GM12878 (cell line): ENCODE data around the gene RAB44. TPM values are rescaled to one million over a fixed set of nuclear protein-coding genes. Genes with fewer than 3 reads are reported as not detected.

ENCODE experiments used
- BCLAF1 ChIP-seq: fragments of 450-650 bp; IDR thresholded peaks from 2 replicates; pipeline ENCODE4 v1.6.1; 2017; ENCODE audit warnings: antibody characterized with exemption, mild to moderate bottlenecking, moderate library complexity
- BMI1 ChIP-seq: fragments of 450-650 bp; IDR thresholded peaks from 2 replicates; pipeline ENCODE4 v1.6.1; 2016; ENCODE audit warnings: mild to moderate bottlenecking, moderate library complexity, borderline replicate concordance
- CHD2 ChIP-seq: IDR thresholded peaks from 2 replicates; pipeline ENCODE4 v1.6.1; 2011; ENCODE audit warnings: low read depth, low read length, improper control_type of control experiment, borderline replicate concordance
- EZH2 ChIP-seq: IDR thresholded peaks from 2 replicates; pipeline ENCODE4 v1.6.1; 2012; ENCODE audit warnings: low read depth, mild to moderate bottlenecking, control low read depth, inconsistent platforms, low read length, borderline replicate concordance; ENCODE audit not compliant: control insufficient read depth
- IRF4 ChIP-seq: IDR thresholded peaks from 2 replicates; pipeline ENCODE4 v1.6.1; 2011; ENCODE audit warnings: low read depth, low read length
- MEF2B ChIP-seq: fragments of 450-650 bp; IDR thresholded peaks from 2 replicates; pipeline ENCODE4 v1.6.1; 2018; ENCODE audit warnings: mild to moderate bottlenecking, moderate library complexity; ENCODE audit not compliant: partially characterized antibody, poor library complexity, severe bottlenecking
- MTA2 ChIP-seq: fragments of 450-650 bp; IDR thresholded peaks from 2 replicates; pipeline ENCODE4 v1.6.1; 2016; ENCODE audit warnings: low read depth, mild to moderate bottlenecking, moderate library complexity
- MYB ChIP-seq: fragments of 150-350 bp; IDR thresholded peaks from 2 replicates; pipeline ENCODE4 v1.6.1; 2014; ENCODE audit warnings: mild to moderate bottlenecking, low read depth, low read length, borderline replicate concordance
- NKRF ChIP-seq: fragments of 450-650 bp; conservative IDR thresholded peaks from 2 replicates; pipeline ENCODE4 v1.6.1; 2017; ENCODE audit warnings: mild to moderate bottlenecking, moderate library complexity
- NR2C2 ChIP-seq: IDR thresholded peaks from 2 replicates; pipeline ENCODE4 v1.6.1; 2011; ENCODE audit warnings: borderline replicate concordance, low read depth; ENCODE audit not compliant: control insufficient read depth, insufficient read length
- PAX5 ChIP-seq: IDR thresholded peaks from 2 replicates; pipeline ENCODE4 v1.6.1; 2011; ENCODE audit warnings: low read depth, low read length, borderline replicate concordance
- PAX8 ChIP-seq: fragments of 450-650 bp; IDR thresholded peaks from 2 replicates; pipeline ENCODE4 v1.6.1; 2017; ENCODE audit warnings: mild to moderate bottlenecking, moderate library complexity
- POLR2AphosphoS5 ChIP-seq: IDR thresholded peaks from 2 replicates; pipeline ENCODE4 v1.6.1; 2011; ENCODE audit warnings: mild to moderate bottlenecking, low read length, inconsistent platforms
- POU2F2 ChIP-seq: IDR thresholded peaks from 3 replicates; pipeline ENCODE4 v1.6.1; 2011; ENCODE audit warnings: low read depth, mild to moderate bottlenecking, low read length, borderline replicate concordance
- RELB ChIP-seq: fragments of 450-650 bp; IDR thresholded peaks from 2 replicates; pipeline ENCODE4 v1.6.1; 2017; ENCODE audit warnings: low read depth, mild to moderate bottlenecking, moderate library complexity
- SIX5 ChIP-seq: IDR thresholded peaks from 2 replicates; pipeline ENCODE4 v1.6.1; 2011; ENCODE audit warnings: mild to moderate bottlenecking, low read depth, low read length, moderate library complexity; ENCODE audit not compliant: severe bottlenecking
- SUPT20H ChIP-seq: IDR thresholded peaks from 2 replicates; pipeline ENCODE4 v1.6.1; 2011; ENCODE audit warnings: low read depth, mild to moderate bottlenecking, low read length, moderate library complexity, borderline replicate concordance; ENCODE audit not compliant: control insufficient read depth
- TARDBP ChIP-seq: IDR thresholded peaks from 2 replicates; pipeline ENCODE4 v1.6.1; 2016; ENCODE audit warnings: borderline replicate concordance
- ZNF217 ChIP-seq: fragments of 450-650 bp; IDR thresholded peaks from 2 replicates; pipeline ENCODE4 v1.6.1; 2017; ENCODE audit warnings: antibody characterized with exemption, mild to moderate bottlenecking
- ZNF24 ChIP-seq: fragments of 450-650 bp; IDR thresholded peaks from 2 replicates; pipeline ENCODE4 v1.6.1; 2017; ENCODE audit warnings: antibody characterized with exemption, mild to moderate bottlenecking
- polyA plus RNA-seq, 11 experiments: library from polyadenylated mRNA; depleted of rRNA in 4 of 11; unstranded in 6 of 11; stranded (reverse) in 5 of 11; fragments of >200 nt; fragmentation: Nextera tagmentation in 4 of 11; fragmentation: Illumina TruSeq in 1 of 11; extraction: Ambion mirVana in 4 of 11; extraction: Trizol in 1 of 11; gene quantifications; 1 replicate in 1 of 11; 2 replicates in 10 of 11; pipeline versions ENCODE4 v1.2.1 to v1.2.3, GENCODE V29; 2011 to 2016; ENCODE audit warnings: inconsistent platforms in 2 of 11, missing spikeins in 2 of 11, low read depth in 1 of 11
- total RNA-seq, 4 experiments: library from RNA; depleted of rRNA in 3 of 4; stranded (reverse); fragments of >200 nt in 3 of 4; fragmentation: Illumina TruSeq in 1 of 4; extraction: Trizol in 1 of 4; gene quantifications; 2 replicates each; pipeline versions ENCODE4 v1.2.1 to v1.2.3, GENCODE V29; 2013 to 2021

The RAB44 gene
- total and polyA plus RNA-seq, 10 of the 15 experiments (the other 5 are each of a cell fraction or from before 2014, with no cell fraction given), result 0.01 to 0.08 (median 0.05) TPM; not detected in 2

- TF ChIP-seq EZH2 (no peak), IRF4 (peak; percentile 5; the same call in 1 of the 2 replicates), NKRF (no peak), POLR2AphosphoS5 (no peak), SUPT20H (no peak), BMI1 (no peak), MEF2B (peak; percentile 49), MYB (no peak), BCLAF1 (no peak), CHD2 (no peak), POU2F2 (no peak), PAX8 (no peak), ZNF24 (no peak), RELB (peak; percentile 69), SIX5 (no peak), TARDBP (no peak), MTA2 (no peak), ZNF217 (peak; percentile 48; the same call in 1 of the 2 replicates), PAX5 (peak; percentile 33; the same call in 1 of the 2 replicates), NR2C2 (no peak)
Observed at GRCh38 chr6:36755435-36756348, 58.1 kb downstream of the RAB44 start (continued).
